Measurements from ENCODE around the gene TYW5. TPM values are rescaled to one million over a fixed set of nuclear protein-coding genes. Genes with fewer than 3 reads are reported as not detected.

The TYW5 gene
- total and polyA plus RNA-seq, 2 of the 13 experiments (the other 11 are each of a cell fraction or from before 2014, with no cell fraction given): 8.3 to 14.6 TPM

GRCh38 chr2:199955339-199956061 lies at the start of gene TYW5, which contains the start of gene MAIP1 (continued):
- TF ChIP-seq ZNF660 (CRISPR knock-in tag; IDR thresholded peaks at IDR 0.05; ENCODE audit: borderline replicate concordance, low read depth) (peak; percentile 55; the same call in 1 of the 2 replicates), ZBTB43 (CRISPR knock-in tag; conservative IDR thresholded peaks at IDR 0.05) (peak; percentile 37; the same call in 1 of the 2 replicates), CBX2 (IDR thresholded peaks at IDR 0.05; ENCODE audit: low read depth, low read length) (no peak; the same call in 1 of the 2 replicates), CBX2 (CRISPR knock-in tag; IDR thresholded peaks at IDR 0.05; ENCODE audit: low read depth) (peak; percentile 96), ZNF205 (CRISPR knock-in tag; IDR thresholded peaks at IDR 0.05) (peak; percentile 96), ZNF512B (CRISPR knock-in tag; IDR thresholded peaks at IDR 0.05; ENCODE audit: borderline replicate concordance) (no peak), SATB2 (CRISPR knock-in tag; IDR thresholded peaks at IDR 0.05) (peak; percentile 67; the same call in 1 of the 2 replicates), ZNF567 (CRISPR knock-in tag; IDR thresholded peaks at IDR 0.05; ENCODE audit: borderline replicate concordance) (peak; percentile 63; the same call in 1 of the 2 replicates), NFKBIZ (CRISPR knock-in tag; IDR thresholded peaks at IDR 0.05) (peak; percentile 75), ZNF33B (CRISPR knock-in tag; IDR thresholded peaks at IDR 0.05) (peak; percentile 95), ZNF382 (CRISPR knock-in tag; IDR thresholded peaks at IDR 0.05; ENCODE audit: borderline replicate concordance) (no peak), ZNF605 (CRISPR knock-in tag; IDR thresholded peaks at IDR 0.05) (peak; percentile 99), ZNF879 (CRISPR knock-in tag; IDR thresholded peaks at IDR 0.05) (no peak), ZBTB7B (CRISPR knock-in tag; IDR thresholded peaks at IDR 0.05) (peak; percentile 85), ZNF720 (CRISPR knock-in tag; IDR thresholded peaks at IDR 0.05) (no peak; the same call in 1 of the 2 replicates), HNRNPK (IDR thresholded peaks at IDR 0.05; ENCODE audit: low read depth, low read length, poor library complexity, severe bottlenecking) (no peak), ELF3 (CRISPR knock-in tag; IDR thresholded peaks at IDR 0.05) (peak; percentile 68), HES4 (CRISPR knock-in tag; IDR thresholded peaks at IDR 0.05; ENCODE audit: borderline replicate concordance) (peak; percentile 81), EED (CRISPR knock-in tag; IDR thresholded peaks at IDR 0.05) (peak; percentile 89)
- TF ChIP-seq, protein P1, sequence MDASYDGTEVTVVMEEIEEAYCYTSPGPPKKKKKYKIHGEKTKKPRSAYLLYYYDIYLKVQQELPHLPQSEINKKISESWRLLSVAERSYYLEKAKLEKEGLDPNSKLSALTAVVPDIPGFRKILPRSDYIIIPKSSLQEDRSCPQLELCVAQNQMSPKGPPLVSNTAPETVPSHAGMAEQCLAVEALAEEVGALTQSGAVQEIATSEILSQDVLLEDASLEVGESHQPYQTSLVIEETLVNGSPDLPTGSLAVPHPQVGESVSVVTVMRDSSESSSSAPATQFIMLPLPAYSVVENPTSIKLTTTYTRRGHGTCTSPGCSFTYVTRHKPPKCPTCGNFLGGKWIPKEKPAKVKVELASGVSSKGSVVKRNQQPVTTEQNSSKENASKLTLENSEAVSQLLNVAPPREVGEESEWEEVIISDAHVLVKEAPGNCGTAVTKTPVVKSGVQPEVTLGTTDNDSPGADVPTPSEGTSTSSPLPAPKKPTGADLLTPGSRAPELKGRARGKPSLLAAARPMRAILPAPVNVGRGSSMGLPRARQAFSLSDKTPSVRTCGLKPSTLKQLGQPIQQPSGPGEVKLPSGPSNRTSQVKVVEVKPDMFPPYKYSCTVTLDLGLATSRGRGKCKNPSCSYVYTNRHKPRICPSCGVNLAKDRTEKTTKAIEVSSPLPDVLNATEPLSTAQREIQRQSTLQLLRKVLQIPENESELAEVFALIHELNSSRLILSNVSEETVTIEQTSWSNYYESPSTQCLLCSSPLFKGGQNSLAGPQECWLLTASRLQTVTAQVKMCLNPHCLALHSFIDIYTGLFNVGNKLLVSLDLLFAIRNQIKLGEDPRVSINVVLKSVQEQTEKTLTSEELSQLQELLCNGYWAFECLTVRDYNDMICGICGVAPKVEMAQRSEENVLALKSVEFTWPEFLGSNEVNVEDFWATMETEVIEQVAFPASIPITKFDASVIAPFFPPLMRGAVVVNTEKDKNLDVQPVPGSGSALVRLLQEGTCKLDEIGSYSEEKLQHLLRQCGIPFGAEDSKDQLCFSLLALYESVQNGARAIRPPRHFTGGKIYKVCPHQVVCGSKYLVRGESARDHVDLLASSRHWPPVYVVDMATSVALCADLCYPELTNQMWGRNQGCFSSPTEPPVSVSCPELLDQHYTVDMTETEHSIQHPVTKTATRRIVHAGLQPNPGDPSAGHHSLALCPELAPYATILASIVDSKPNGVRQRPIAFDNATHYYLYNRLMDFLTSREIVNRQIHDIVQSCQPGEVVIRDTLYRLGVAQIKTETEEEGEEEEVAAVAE (CRISPR knock-in tag; IDR thresholded peaks at IDR 0.05; ENCODE audit: borderline replicate concordance): peak; percentile 56; the same call in 1 of the 2 replicates
- TF ChIP-seq, protein P2, sequence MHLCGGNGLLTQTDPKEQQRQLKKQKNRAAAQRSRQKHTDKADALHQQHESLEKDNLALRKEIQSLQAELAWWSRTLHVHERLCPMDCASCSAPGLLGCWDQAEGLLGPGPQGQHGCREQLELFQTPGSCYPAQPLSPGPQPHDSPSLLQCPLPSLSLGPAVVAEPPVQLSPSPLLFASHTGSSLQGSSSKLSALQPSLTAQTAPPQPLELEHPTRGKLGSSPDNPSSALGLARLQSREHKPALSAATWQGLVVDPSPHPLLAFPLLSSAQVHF (CRISPR knock-in tag; IDR thresholded peaks at IDR 0.05): no peak
